Thymus (tissue), 11 donors: ENCODE results near the gene MUC5AC. TPM values are rescaled to one million over a fixed set of nuclear protein-coding genes. Genes with fewer than 3 reads are reported as not detected.
"Not testable (repeated sequence)": the region's sequence is repeated elsewhere in the genome, so short reads cannot be mapped to it uniquely, and the experiment has no call there.

ENCODE experiments used
- DNase-seq, 9 donors: peaks; one replicate each; pipeline ENCODE4 v3.0.0-alpha.2; 2013; ENCODE audit warnings: low spot score in 9 of 9, low read depth in 6 of 9, missing footprints in 1 of 9
- H3K27ac ChIP-seq, 2 donors: one replicate each; pipeline ENCODE4 v1.5.1; 2013; ENCODE audit warnings: control low read depth in 1 of 2, low read depth in 1 of 2, low read length in 1 of 2, mild to moderate bottlenecking in 1 of 2, moderate library complexity in 1 of 2
- H3K27me3 ChIP-seq, 2 donors: one replicate each; pipeline ENCODE4 v1.5.1; 2013; ENCODE audit warnings: low read length in 1 of 2; ENCODE audit not compliant: control insufficient read depth in 2 of 2, insufficient read depth in 1 of 2
- H3K36me3 ChIP-seq, 2 donors: one replicate each; pipeline ENCODE4 v1.5.1; 2013; ENCODE audit warnings: low read length in 1 of 2, mild to moderate bottlenecking in 1 of 2, moderate library complexity in 1 of 2; ENCODE audit not compliant: control insufficient read depth in 2 of 2, insufficient read depth in 2 of 2
- H3K4me1 ChIP-seq, 2 donors: one replicate each; pipeline ENCODE4 v1.5.1; 2013; ENCODE audit warnings: low read length in 2 of 2; ENCODE audit not compliant: control insufficient read depth in 2 of 2, insufficient read depth in 2 of 2
- H3K4me3 ChIP-seq, 2 donors: one replicate each; pipeline ENCODE4 v1.5.1; 2013; ENCODE audit warnings: low read length in 2 of 2, control low read depth in 1 of 2, mild to moderate bottlenecking in 1 of 2
- H3K9me3 ChIP-seq, 2 donors: one replicate each; pipeline ENCODE4 v1.5.1; 2013; ENCODE audit warnings: low read length in 1 of 2, mild to moderate bottlenecking in 1 of 2; ENCODE audit not compliant: control insufficient read depth in 2 of 2, insufficient read depth in 1 of 2
- WGBS: extraction: QIAGEN DNeasy Blood & Tissue Kit; methylation state at CpG from one replicate; pipeline ENCODE4 v1.1.7; 2013; 5-methylcytosine and 5-hydroxymethylcytosine counted together
- polyA plus RNA-seq: library from polyadenylated mRNA; stranded (reverse); fragments of 200-250 nt; gene quantifications from one replicate; pipeline ENCODE4 v1.2.3, GENCODE V29; 2013
- total RNA-seq: library from RNA; stranded (reverse); fragments of 120-200 nt; gene quantifications from one replicate; pipeline ENCODE4 v1.2.4, GENCODE V29; 2013
- donor health status: healthy.

Gene MUC5AC
- total and polyA plus RNA-seq, 2 donors = 0.02 to 0.05 TPM

DNA sequence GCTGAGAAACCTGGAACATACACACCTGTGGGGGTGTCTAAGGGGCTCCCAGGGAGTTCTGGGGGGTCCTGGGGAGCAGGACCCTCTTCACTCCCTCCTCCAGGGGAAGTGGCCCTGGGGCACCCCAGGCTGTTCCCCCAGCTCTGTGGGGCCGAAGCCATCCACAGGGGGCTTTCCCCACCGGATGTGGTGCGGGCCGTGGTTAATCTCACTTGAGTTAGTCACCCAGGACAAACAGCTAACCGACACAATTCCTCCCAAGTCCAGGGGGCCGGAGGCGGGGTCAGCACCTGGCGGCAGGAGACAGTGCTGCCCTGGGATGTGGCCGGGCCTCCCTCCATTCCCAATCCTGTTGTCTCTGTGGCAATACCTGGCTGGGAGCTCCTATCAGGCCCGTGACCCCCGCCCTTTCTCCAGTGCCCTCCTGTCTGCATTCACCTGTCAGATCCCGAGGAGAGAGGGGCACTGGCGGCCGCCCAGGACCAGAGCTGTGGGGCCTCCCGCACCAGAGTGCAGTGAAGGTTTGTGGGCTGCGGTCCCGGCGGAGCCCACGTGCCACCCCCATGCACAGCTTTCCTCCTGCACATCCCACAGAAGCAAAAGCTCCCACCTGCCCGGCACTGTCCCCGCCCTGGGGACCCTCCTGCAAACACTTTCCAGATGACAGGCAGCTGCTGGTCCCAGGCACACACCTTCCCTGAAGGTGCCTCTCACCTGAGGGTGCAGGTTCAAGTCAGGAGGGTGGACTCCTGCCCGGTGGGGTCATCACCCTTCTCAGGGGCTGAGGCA is 5.2 kb upstream of the MUC5AC start:
- 38% methylated on average over 22 of the region's 22 CpGs for WGBS
- Histone ChIP-seq H3K4me3 (no peak overlapping the region), H3K27me3 (peaks cover 0 to 16% of the 10 kb centered on the region in 2 donors), H3K9me3 (peaks cover 0 to 9% of the 10 kb centered on the region in 2 donors), H3K4me1 (no peaks in the 10 kb centered on the region), H3K27ac (no peak overlapping the region), H3K36me3 (no peaks in the 10 kb centered on the region)
- DNase-seq = no peak

DNA sequence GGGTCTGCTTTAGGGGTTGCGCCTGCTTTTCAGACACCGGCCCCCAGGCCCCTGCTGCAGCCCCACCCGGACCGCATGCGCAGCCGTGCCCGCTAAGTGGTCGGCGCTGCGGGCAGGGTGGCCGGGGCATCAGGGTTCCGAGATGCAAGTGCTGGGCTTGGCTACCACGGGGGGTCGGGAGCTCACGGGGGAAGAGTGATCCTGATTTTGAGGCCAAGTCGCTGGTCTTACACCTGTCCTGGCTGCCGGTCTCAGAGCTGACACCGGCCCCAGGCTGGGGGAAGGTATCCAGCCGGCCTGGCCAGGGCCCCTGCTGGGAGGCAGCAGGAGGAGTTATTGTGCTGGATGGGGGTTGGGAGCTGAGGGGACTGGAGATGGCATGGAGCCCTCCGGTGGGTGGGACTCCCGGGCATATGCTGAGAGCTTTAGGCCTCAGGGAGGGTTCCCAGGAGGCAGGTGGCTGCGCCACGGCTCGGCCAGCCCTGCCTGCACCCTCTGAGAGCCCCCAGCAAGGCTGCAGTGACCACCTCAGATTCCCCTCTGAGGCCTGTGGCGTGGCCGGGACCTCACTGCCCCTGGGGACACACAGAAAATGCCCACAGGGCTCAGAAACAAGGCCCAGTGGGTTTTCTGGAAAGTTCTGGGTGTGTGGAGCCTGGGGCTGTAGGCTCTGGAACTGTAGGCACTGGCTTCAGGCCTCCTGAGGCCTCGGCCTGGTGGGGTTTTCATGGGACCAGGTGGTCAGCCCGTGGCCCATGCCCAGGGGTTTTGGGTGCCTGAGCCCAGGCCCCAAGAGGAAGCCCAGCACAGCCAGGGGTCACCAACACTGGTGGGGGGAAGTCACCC is 4.4 kb upstream of the MUC5AC start:
- DNase-seq = no peak
- no peak overlapping the region for H3K27ac ChIP-seq
- peaks cover 0 to 4% of the 10 kb centered on the region in 2 donors for H3K9me3 ChIP-seq
- H3K27me3 ChIP-seq = peaks cover 0 to 16% of the 10 kb centered on the region in 2 donors
- WGBS = 94% methylated on average over 28 of the region's 28 CpGs
- no peaks in the 10 kb centered on the region for H3K4me1 ChIP-seq
- H3K36me3 ChIP-seq = no peaks in the 10 kb centered on the region
- no peak overlapping the region for H3K4me3 ChIP-seq

DNA sequence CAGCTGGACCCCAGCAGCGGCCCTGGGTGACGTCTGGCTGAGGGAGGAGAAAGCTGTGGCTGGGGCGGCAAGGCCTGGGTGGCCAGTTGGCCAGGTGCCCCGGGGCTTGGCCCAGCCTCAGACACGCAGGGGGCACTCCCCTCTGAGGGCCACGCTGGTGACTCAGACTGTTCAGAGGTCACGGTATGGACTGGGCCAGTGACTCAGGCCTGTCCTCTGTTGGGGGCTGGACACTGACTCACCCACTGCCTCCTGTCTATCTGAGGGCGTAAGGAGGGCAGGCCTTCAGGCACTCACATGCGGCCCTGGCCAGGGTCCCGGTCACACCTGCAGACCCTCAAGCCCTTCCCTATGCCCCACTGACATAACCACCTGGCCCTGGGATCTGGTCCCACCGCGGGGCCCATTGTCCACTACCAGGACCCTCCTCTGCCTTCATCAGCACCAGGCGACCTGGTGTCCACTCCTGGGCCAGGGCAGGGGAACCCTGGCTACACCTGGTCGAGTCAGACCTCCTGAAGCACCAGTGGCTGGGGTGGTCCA is 3.7 kb upstream of the MUC5AC start:
- H3K4me1 ChIP-seq = no peaks in the 10 kb centered on the region
- peaks cover 0 to 4% of the 10 kb centered on the region in 2 donors for H3K9me3 ChIP-seq
- no peak overlapping the region for H3K4me3 ChIP-seq
- peaks cover 0 to 16% of the 10 kb centered on the region in 2 donors for H3K27me3 ChIP-seq
- WGBS = 92% methylated on average over 14 of the region's 14 CpGs
- no peaks in the 10 kb centered on the region for H3K36me3 ChIP-seq
- H3K27ac ChIP-seq = no peak overlapping the region
- DNase-seq = no peak

DNA sequence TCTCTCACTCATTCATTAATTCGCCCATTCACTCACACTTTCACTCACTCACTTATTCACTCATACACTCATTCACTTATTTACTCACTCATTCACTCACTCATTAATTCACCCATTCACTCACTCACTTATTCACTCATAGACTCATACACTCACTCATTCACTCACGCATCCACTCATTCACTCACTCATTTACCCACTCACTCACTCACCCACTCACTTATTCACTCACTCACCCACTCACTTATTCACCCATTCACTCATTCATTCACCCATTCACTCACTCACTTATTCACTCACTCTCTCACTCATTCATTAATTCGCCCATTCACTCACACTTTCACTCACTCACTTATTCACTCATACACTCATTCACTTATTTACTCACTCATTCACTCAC is 3.1 kb upstream of the MUC5AC start:
- H3K4me1 ChIP-seq, H3K4me3 ChIP-seq, H3K9me3 ChIP-seq, H3K27ac ChIP-seq, DNase-seq, H3K36me3 ChIP-seq: not testable (repeated sequence)
- H3K27me3 ChIP-seq = peaks cover 0 to 16% of the 10 kb centered on the region in 2 donors
- WGBS = no CpG with 5 or more reads among the region's 3 CpGs

DNA sequence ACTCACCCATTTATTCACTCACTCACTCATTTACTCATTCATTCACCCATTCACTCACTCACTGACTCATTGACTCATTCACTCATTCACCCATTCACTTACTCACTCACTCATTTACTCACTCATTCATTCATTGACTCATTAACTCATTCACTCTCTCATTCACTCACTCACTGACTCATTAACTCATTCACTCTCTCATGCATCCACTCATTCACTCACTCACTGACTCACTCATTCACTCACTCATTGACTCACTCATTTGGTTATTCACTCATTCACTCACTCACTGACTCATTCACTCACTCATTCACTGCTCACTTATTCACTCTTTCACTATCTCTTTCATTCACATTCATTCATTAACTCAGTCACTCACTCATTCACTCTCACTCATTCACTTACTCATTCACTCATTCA is 2.5 kb upstream of the MUC5AC start:
- Histone ChIP-seq H3K9me3 (peaks cover 0 to 4% of the 10 kb centered on the region in 2 donors), H3K36me3 (no peaks in the 10 kb centered on the region), H3K27ac (no peak overlapping the region), H3K4me1 (no peaks in the 10 kb centered on the region), H3K27me3 (peaks cover 0 to 16% of the 10 kb centered on the region in 2 donors), H3K4me3 (no peak overlapping the region)
- DNase-seq = no peak

DNA sequence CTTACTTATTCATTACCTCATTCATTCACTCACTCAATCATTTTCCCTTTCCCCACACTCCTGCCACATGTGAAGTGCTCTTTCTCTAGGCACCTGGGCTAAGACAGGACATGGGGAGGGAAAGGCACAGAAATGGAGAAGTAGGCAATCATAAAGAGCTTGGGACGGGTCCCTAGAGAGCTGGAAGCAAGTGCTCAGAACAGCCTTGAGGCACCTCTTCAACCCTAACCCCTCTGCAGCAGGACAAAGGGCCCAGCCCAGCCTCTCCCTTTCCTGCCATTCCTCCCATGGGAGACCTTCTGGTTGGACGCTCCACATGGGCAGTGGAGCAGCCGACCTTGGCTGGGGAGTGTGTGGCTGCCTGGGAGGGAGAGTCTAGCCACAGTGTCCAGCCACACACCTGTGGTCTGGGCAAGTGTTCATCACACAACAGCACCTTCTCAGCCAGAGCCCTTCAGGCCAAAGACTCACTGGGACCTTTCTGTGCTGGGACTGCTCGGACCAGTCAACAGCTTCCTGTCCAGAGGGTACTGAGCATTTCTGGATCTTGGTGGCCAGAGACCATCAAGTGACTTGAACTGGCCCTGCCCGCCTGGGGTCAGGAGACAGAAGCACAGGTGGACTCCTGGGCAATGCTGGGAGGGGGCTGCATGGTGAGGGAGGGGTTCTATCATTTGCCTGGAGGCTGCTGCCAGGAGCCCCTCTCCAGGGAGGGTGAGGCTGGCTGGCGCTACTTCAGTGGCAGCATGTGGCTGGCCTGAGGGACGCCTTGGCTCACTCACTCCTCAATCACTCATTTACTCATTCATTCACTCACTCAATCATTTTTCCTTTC is 1.0 kb upstream of the MUC5AC start:
- Histone ChIP-seq H3K36me3 (no peaks in the 10 kb centered on the region), H3K4me1 (no peaks in the 10 kb centered on the region), H3K4me3 (no peak overlapping the region), H3K9me3 (peaks cover 0 to 4% of the 10 kb centered on the region in 2 donors), H3K27me3 (peaks cover 0 to 9% of the 10 kb centered on the region in 2 donors), H3K27ac (no peak overlapping the region)
- no peak for DNase-seq
- WGBS = 96% methylated on average over 7 of the region's 7 CpGs

DNA sequence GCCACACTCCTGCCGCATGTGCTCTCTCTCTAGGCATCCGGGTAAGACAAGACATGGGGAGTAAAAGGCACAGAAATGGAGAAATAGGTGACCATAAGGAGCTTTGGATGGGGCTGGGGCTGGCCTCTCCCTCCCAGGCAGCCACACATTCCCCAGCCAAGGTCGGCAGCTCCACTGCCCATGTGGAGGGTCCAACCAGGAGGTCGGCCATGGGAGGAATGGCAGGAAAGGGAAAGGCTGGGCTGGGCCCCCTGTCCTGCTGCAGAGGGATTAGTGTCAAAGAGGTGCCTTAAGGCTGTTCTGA is 460 bp upstream of the MUC5AC start:
- Histone ChIP-seq H3K4me3 (no peak overlapping the region), H3K36me3 (no peaks in the 10 kb centered on the region), H3K4me1 (no peaks in the 10 kb centered on the region), H3K27ac (no peak overlapping the region), H3K9me3 (peaks cover 0 to 4% of the 10 kb centered on the region in 2 donors), H3K27me3 (peaks cover 0 to 3% of the 10 kb centered on the region in 2 donors)
- WGBS = 91% methylated on average over 4 of the region's 4 CpGs
- DNase-seq = no peak

DNA sequence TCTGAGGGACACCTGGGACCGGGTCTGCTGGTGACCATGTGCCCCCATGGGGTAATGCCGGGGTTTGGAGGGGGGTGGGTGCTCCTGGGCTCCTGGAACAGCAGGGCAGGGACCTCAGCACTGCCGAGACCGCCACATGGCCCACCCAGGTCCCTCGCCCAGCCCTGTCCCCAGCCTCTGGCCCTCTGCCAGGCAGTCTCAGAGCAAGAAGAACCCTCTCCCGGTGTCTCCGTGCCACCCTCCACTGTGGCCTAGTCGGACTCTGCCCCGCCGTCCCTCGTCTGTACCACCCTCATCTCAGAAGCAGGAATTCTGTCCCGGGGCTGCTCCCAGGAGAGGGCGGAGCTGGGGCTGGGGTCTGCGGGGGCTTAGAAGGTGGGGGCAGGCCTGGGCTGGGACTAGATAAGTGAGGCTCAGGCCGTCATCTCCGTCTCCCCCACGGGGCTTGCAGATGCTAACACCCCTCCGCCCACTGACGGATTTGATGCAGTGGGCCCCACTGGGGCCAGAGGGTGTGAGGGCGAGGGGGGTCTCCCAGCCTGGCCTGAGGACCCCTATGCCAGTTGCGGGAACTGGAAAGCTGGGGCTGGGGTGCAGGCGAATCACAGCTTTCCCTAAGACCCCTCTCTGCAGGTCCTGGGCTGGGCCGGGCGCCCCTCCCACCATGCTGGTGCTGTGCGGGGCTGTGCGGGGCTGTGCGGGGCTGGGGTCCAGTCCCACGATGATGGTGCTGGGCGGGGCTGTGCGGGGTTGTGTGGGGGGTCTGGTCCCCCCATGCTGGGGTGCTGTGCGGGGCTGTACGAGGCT is 1.1 kb downstream of the MUC5AC start:
- Histone ChIP-seq H3K4me1 (no peaks in the 10 kb centered on the region), H3K27ac (no peak overlapping the region), H3K27me3 (no peaks in the 10 kb centered on the region), H3K36me3 (no peaks in the 10 kb centered on the region), H3K9me3 (peaks cover 0 to 4% of the 10 kb centered on the region in 2 donors), H3K4me3 (no peak overlapping the region)
- DNase-seq = no peak
- WGBS = 93% methylated on average over 32 of the region's 32 CpGs
